AML-193 (cell line): ENCODE results near the gene SNORC.

Source experiments
- DNase-seq, 2 experiments: peaks; one replicate each; lab custom pipeline; 2025; lab: John Stamatoyannopoulos, UW

SNORC gene

DNA sequence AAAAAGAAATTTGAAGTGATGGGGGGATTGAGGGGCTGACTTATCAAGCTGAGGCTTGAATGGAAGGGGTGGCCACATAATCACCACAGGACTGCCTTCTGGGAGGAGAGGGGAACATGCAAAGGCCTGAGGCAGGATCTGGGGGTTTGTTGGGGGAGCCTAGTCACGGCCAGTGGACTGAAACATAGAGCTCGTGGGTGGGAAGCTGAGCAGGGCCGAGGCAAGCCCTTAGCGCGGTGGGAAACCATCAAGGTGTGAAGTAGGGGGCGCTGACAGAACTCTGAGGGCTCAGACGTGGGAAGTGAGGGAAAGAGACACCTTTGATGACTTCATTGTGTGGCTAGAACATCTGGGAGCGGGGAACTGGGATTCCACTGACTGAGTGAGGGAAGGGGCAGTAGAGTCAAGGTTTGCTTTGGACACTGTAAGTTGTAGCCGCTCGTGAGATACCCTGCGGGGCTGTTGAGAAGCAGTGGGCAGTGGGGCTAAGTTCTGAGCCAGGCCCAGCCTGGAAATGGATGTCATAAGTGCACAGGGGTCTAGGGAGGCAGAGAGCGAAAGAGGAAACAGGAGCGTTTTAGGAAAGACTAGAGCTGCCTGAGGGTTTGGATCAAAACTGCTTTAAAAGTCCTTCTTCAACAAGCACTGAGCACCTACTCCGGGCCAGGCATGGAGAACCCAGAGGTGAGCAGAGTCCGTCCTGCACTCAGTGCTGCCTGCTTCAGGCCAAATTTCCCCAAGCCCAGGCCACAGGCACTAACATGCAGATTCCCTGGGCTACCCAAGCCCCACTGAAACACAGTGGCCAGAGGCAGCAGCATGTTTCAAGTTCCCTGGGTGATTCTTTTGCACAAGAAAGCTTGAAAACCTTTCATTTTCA lies 686 bp upstream of the SNORC start:
- no peak for DNase-seq

GRCh38 chr2:232870766-232871371 lies 805 bp downstream of the SNORC start:
- no peak for DNase-seq

GRCh38 chr2:232871418-232871834 lies 1.4 kb downstream of the SNORC start:
- no peak for DNase-seq

DNA sequence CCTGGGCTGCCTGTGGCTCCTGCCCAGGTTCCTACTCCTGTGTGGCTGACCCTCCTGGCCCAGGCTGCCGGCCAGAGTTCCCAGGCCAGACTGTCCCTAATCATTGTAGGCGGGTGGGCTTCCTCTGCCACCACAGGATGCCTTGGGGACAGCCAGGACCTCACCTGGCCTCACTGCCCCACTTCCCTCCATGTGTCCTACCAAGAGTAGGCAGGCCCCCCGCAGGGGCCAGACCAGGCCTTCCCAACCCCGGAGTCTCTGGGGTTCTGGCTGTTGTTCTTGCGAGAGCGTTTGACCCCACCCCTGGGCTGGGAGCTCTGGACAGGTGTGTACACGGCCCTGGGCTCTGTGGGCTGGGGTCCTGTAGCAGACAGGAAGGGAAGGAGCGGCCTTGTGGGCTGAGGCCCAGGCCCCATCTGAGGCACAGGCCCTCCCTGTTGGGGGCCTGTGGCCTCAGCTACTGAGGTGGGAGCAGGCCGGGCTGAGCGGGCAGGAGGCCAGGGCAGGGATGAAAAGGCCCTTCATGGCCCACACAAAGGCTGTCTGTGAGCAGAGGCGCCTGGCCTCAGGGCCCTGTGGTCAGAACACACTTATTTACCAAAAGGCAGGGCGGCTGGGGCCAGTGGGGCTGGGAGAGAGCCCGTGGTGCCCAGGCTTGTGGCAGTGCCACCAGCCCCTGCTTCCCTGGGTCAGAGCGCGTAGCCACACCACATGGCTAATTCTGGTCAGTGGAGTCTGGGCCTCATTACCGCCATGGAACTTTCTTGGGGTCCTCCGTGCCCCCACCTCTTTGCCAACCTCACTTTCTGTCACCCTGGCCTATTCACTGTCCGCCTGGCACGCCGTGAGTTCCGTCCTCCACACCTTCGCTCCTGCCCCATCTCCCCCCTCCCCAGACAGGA lies 2.0 kb downstream of the SNORC start:
- DNase-seq = no peak

DNA sequence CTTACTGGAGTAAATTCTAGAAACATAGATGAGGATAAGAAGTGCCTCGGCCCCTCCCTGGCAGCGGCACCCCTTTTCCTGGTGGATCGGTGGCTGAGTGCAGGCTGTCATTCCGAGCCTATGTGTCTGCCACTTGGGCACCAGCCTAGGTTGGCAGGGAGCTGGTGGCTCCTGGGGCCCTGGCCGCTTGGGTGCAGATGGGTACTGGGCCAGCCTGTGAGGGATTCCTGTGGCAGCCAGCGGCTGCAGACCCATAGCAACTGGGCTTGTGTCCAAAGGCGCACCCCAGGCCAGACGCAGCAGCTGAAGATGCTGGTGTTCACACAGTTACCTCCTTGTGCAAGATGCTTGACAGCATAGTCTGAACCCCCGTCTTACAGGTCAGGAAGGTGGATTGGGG lies 2.8 kb downstream of the SNORC start:
- DNase-seq = no peak

DNA sequence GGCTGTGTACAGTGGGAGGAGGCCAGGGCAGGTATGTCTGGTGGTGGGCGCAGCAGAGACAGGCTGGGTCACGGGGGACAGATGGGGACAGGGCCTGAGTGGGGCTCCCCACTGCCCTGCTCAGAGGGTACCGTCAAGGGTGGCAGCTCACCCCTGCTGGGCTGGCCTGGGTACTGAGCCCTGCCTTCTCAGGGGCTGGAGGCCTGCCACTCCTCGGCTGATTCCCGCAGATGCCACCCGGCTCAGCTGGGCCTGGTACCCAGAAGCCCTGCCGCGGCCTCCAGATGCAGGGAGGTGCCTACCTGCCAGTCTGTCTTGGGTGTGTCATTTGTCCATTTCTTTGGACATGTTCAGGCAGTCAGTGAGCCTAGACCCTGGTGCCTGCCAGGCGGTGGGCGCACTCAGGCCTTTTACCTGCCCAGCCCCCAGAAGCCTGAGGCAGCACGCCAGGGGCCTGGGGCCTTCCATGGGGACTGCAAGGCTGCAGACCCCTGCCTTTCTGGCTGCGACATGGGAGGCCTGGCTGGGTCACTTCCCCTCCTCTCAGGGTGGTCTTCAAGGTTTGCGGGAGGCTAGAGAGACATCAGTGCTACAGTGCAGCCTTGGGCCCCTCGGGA lies 3.3 kb downstream of the SNORC start:
- DNase-seq = no peak

DNA sequence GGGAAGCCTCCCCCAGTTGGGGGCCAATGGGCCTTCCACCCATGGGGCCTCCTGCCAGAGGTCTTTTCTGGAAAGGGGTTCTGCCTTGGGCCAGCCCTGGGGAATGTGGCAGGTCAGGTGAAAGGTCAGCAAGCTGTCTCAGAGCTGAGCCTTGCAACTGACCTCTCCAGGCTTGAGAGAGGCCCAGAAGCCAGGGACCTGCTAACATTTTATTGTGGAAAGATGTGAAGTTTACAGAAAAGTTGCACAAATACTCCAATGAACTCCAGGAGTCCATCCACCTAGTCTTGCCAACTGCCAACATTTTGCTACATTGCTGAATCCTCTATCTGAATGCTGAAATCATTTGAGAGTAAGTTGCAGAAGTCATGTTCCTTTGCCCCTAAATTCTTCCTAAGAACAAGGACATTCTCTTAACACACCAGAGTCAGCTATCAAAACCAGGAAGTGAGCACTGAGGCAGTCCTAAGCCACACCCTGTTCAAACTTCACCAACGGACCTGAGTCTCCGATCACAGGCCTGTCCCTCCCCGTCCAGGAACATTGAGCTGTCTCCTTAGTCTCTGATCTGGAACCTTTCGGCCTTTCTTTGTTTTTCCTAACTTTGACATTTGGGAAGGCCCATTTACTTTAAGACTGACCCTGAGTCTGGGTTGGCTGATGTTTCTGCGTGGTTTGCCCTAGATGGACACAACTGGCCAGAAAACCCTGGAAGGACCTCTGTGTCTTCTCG lies 4.0 kb downstream of the SNORC start:
- DNase-seq = no peak

- DNase-seq = no peak
Measured at GRCh38 chr2:232874677-232875223, 4.7 kb downstream of the SNORC start.

DNA sequence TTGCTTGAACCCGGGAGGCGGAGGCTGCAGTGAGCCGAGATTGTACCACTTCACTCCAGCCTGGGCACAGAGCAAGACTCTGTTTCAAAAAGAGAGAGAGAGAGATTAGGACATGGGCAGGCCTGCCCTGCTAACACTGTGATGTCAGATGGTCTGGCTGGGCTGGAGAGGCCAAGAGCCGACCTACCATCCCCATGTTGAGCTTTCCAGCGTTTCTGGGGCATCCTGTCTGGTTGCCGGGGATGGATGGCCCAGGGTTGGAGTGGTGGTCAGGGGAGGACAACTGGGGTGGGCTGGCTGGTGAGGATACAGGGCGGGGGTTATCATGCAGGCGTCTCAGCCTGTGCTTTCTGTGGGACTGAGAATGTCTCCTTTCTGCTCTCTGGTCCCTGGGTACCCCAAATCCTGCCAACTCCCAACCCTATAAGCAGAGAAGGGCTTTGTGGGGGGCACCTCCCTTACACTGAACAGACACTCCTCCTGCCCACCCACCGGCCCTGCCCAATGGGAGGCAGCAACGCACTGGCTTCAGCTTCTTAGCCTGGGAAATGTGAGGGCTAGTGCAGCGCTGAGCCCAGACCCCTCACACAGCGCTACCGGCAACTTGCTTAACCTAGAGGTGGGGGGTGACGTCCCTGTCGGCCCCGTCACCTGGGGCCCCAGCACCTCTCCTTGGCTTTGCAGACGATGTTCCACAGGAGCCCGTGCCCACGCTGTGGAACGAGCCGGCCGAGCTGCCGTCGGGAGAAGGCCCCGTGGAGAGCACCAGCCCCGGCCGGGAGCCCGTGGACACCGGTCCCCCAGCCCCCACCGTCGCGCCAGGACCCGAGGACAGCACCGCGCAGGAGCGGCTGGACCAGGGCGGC lies 5.4 kb downstream of the SNORC start:
- no peak for DNase-seq

DNA sequence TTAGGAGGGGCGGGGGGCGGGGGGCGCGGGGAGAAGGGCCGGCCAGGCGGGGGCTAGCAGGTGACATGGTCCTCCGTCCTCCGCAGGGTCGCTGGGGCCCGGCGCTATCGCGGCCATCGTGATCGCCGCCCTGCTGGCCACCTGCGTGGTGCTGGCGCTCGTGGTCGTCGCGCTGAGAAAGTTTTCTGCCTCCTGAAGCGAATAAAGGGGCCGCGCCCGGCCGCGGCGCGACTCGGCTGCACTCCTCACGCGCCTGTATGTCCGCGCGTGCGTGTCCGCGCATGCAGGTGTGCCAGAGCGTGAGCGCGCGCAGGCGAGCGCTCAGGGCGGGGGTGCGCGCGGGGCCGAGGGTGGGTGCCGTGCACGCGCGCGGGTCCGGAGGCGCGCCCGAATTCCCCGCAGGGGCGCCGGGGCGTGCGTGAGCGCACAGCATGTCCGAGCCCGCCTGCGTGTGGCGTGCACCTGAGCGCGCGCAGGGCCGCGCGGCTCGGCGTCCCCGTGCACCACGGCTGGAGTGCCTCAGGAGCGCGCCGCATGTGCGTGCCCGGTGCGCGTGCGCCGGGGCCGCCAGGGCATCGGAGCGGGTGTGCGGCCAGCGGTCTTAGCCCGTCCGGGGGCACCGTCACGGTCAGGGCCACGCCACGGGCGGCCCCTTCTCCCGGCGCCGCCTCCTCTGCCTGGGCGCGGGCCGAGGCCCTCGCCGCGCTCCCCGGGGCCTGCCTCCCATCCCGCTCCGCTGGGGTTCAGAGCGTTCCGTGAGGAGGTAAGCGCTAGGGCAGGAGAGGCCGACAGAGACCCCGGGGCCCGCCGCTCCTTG lies 6.3 kb downstream of the SNORC start:
- DNase-seq = no peak

- no peak for DNase-seq
Measured at GRCh38 chr2:232876978-232877441, 6.9 kb downstream of the SNORC start.

GRCh38 chr2:232877940-232878511 lies 8.0 kb downstream of the SNORC start:
- no peak for DNase-seq

GRCh38 chr2:232878855-232879617 lies 9.0 kb downstream of the SNORC start:
- no peak for DNase-seq

DNA sequence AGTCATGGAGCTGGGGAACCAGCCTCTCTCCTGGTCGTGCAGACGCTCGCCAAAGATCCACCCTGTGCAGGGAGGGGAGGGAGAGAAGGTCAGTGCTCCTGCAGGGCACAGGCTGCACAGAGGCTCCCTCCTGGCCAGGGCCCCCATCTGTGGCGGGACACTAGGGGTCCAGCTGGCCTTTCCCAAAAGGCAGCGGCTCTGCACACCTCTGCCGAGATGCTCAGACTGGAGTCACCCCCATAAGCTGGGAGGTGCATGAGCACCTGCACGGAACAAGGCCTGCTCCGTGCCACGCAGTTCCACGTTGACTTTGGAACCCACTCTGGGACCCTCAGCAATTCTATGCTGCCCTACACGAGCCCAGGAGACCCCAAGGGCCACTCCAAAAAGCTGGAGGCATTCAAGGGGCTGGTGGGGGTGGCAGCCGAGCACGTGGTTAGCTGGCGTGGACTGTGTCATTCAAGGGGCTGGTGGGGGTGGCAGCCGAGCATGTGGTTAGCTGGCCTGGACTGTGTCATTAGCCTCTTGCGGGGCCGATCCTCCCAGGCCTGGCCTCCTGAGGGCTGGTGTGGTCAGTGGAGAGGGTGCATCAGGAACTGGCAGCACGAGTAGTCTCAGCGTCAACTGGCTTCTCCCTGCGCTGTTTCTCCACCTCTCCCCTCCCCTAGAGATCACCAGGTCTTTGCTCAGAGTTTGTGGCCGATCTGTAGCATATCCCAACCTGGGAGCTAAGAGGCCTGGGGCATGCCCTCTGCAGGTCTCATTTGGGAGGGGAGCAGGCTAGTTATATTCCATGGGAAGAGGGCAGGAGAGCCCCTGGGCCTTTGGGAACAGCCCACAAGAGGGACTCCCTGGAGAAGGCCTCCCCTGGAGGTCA lies 9.8 kb downstream of the SNORC start:
- DNase-seq = no peak

GRCh38 chr2:232880764-232881351 lies 10.8 kb downstream of the SNORC start:
- DNase-seq = no peak

GRCh38 chr2:232882085-232882484 lies 12.0 kb downstream of the SNORC start:
- DNase-seq = no peak
